ENCODE data around the gene CDC45.

CDC45 gene

GRCh38 chr22:19565382-19566278, 85.9 kb downstream of the CDC45 start:
- DNase-seq (ENCODE audit: low read depth), result no peak

GRCh38 chr22:19566279-19567156, 86.8 kb downstream of the CDC45 start:
- no peak for DNase-seq (ENCODE audit: low read depth)

GRCh38 chr22:19567157-19568009, 87.7 kb downstream of the CDC45 start:
- no peak for DNase-seq (ENCODE audit: low read depth)

DNA sequence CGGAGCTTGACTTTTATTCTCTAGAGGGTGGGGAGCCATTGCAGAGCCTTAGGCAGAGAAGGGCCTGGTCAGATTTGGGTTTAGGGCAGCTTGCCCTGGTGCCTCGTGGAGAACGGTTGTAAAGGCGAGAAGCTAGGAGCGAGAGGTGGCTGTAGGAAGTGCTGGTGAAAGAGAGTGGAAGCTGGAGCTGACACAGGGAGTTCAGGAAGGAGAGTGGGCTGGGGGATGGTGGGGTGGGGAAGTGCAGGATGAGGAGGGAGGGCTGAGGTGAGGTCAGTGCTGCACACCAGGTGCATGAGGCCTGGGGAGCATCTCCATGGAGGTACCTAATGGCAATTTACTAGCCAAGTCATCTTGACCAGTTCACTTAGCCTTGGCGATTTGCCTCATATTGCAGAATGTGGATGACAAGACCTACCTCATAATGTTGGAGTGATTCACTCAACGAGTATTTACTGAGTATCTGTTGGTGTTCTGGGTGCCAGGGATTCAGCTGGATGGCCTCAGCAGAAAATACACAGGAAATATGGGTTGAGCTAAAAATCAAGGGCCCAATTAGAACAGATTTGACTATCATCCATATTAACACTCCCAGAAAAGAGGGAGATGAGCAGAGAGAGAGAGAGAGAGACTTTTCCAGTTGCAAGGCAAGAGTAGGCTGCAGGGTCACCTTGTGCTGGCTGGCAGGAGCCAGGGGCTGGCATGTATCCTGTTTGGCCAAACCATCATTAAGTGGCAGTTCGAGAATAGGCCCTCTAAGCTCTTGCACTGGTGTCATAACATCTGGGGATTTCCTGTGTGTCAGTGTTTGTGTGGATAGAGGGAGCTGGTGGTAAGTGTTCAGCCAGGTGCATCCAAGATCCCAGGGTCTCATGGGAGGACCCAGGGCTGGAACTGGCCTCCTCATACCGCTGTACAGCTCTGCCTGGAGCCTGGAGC, 88.9 kb downstream of the CDC45 start:
- no peak for DNase-seq (ENCODE audit: low read depth)

GRCh38 chr22:19569276-19569640, 89.5 kb downstream of the CDC45 start:
- DNase-seq (ENCODE audit: low read depth), result no peak

DNA sequence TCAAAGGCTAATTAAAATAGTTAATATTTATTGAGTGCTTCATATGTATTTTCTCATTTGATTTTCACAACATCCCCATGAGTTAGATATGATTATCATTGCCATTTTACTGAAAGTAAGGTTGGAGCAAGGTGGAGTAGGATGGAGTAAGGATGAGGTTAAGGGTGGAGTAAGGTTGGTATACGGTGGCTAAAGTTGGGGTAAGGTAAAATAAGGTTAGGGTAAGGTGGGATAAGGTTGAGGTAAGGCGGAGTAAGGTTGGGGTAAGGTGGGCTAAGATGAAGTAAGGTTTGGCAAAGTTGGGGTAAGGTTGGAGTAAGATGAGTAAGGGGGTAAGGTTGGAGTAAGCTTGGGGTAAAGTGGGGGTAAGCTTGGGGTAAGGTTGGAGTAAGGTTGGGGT, 90.3 kb downstream of the CDC45 start:
- no peak for DNase-seq (ENCODE audit: low read depth)
